HepG2 (cell line): Measurements from ENCODE around the gene CADM4. TPM values are rescaled to one million over a fixed set of nuclear protein-coding genes. Genes with fewer than 3 reads are reported as not detected.

ENCODE experiments used
- DRAP1 ChIP-seq: IDR thresholded peaks from 2 replicates; pipeline ENCODE4 v1.6.1; 2016; ENCODE audit warnings: missing genetic modification reagents, missing compliant biosample characterization
- ELF1 ChIP-seq: sonication (generic); formaldehyde crosslinking; IDR thresholded peaks from 2 replicates; pipeline ENCODE4 v1.4.0; 2020; ENCODE audit warnings: missing genetic modification reagents
- ISL2 ChIP-seq: sonication (generic); formaldehyde crosslinking; IDR thresholded peaks from 2 replicates; pipeline ENCODE4 v1.5.0; 2020; ENCODE audit warnings: missing genetic modification reagents
- MAX ChIP-seq: IDR thresholded peaks from 2 replicates; pipeline ENCODE4 v1.6.1; 2012; ENCODE audit warnings: inconsistent platforms
- MTF1 ChIP-seq: sonication (generic); formaldehyde crosslinking; IDR thresholded peaks from 2 replicates; pipeline ENCODE4 v1.5.0; 2020; ENCODE audit warnings: missing genetic modification reagents
- NAIF1 ChIP-seq: sonication (generic); formaldehyde crosslinking; IDR thresholded peaks from 2 replicates; pipeline ENCODE4 v1.5.0; 2020; ENCODE audit warnings: mild to moderate bottlenecking, missing genetic modification reagents, borderline replicate concordance
- NPAS2 ChIP-seq: sonication (generic); formaldehyde crosslinking; IDR thresholded peaks from 2 replicates; pipeline ENCODE4 v1.8.0; 2022; ENCODE audit warnings: mild to moderate bottlenecking, missing genetic modification reagents, borderline replicate concordance
- PCBP1 ChIP-seq: fragments of 200-400 bp; formaldehyde crosslinking; IDR thresholded peaks from 2 replicates; pipeline ENCODE4 v1.6.1; 2017; ENCODE audit warnings: mild to moderate bottlenecking, low read depth, low read length, borderline replicate concordance
- PHF20 ChIP-seq: sonication (generic); formaldehyde crosslinking; IDR thresholded peaks from 2 replicates; pipeline ENCODE4 v1.5.0; 2020; ENCODE audit warnings: mild to moderate bottlenecking, missing genetic modification reagents
- PITX1 ChIP-seq: sonication (generic); formaldehyde crosslinking; IDR thresholded peaks from 2 replicates; pipeline ENCODE4 v1.5.1; 2020; ENCODE audit warnings: mild to moderate bottlenecking, missing genetic modification reagents
- PPARG ChIP-seq: conservative IDR thresholded peaks from 2 replicates; pipeline ENCODE4 v1.6.1; 2016; ENCODE audit warnings: missing biosample characterization, missing genetic modification reagents
- SMAD3 ChIP-seq: sonication (generic); formaldehyde crosslinking; IDR thresholded peaks from 2 replicates; pipeline ENCODE4 v1.4.0; 2020; ENCODE audit warnings: missing genetic modification reagents
- STAT6 ChIP-seq: sonication (generic); formaldehyde crosslinking; IDR thresholded peaks from 2 replicates; pipeline ENCODE4 v1.4.0; 2020; ENCODE audit warnings: missing genetic modification reagents, mild to moderate bottlenecking, borderline replicate concordance
- TFAP4 ChIP-seq: sonication (generic); IDR thresholded peaks from 2 replicates; pipeline ENCODE4 v1.6.1; 2016; ENCODE audit warnings: low read depth, borderline replicate concordance
- TOE1 ChIP-seq: sonication (generic); formaldehyde crosslinking; IDR thresholded peaks from 2 replicates; pipeline ENCODE4 v1.4.0; 2020; ENCODE audit warnings: mild to moderate bottlenecking, missing genetic modification reagents
- ZFP62 ChIP-seq: sonication (generic); formaldehyde crosslinking; IDR thresholded peaks from 2 replicates; pipeline ENCODE4 v1.4.0; 2020; ENCODE audit warnings: missing genetic modification reagents
- ZFP82 ChIP-seq: sonication (generic); formaldehyde crosslinking; IDR thresholded peaks from 2 replicates; pipeline ENCODE4 v1.5.1; 2020; ENCODE audit warnings: mild to moderate bottlenecking, missing genetic modification reagents, borderline replicate concordance
- ZKSCAN1 ChIP-seq: fragments of 150-350 bp; IDR thresholded peaks from 2 replicates; pipeline ENCODE4 v1.6.1; 2014; ENCODE audit warnings: low read length
- ZNF205 ChIP-seq: IDR thresholded peaks from 2 replicates; pipeline ENCODE4 v1.6.1; 2018; ENCODE audit warnings: missing biosample characterization, missing genetic modification reagents
- ZNF335 ChIP-seq: sonication (generic); formaldehyde crosslinking; IDR thresholded peaks from 2 replicates; pipeline ENCODE4 v1.4.0; 2020; ENCODE audit warnings: missing genetic modification reagents
- ZNF354B ChIP-seq: sonication (generic); formaldehyde crosslinking; IDR thresholded peaks from 2 replicates; pipeline ENCODE4 v1.8.0; 2022; ENCODE audit warnings: mild to moderate bottlenecking, missing genetic modification reagents
- ZNF501 ChIP-seq: sonication (generic); formaldehyde crosslinking; IDR thresholded peaks from 2 replicates; pipeline ENCODE4 v1.5.1; 2020; ENCODE audit warnings: mild to moderate bottlenecking, moderate library complexity, missing genetic modification reagents
- ZNF557 ChIP-seq: sonication (generic); formaldehyde crosslinking; IDR thresholded peaks from 2 replicates; pipeline ENCODE4 v1.4.0; 2020; ENCODE audit warnings: missing genetic modification reagents
- ZNF749 ChIP-seq: sonication (generic); formaldehyde crosslinking; IDR thresholded peaks from 2 replicates; pipeline ENCODE4 v1.8.0; 2022; ENCODE audit warnings: mild to moderate bottlenecking, missing genetic modification reagents, moderate library complexity, borderline replicate concordance
- ZNF75D ChIP-seq: sonication (generic); formaldehyde crosslinking; IDR thresholded peaks from 2 replicates; pipeline ENCODE4 v1.8.1; 2023; ENCODE audit warnings: missing genetic modification reagents, mild to moderate bottlenecking, borderline replicate concordance
- ZNF883 ChIP-seq: sonication (generic); formaldehyde crosslinking; IDR thresholded peaks from 2 replicates; pipeline ENCODE4 v1.5.1; 2020; ENCODE audit warnings: mild to moderate bottlenecking, missing genetic modification reagents; ENCODE audit errors: not compliant biosample characterization
- polyA plus RNA-seq, 8 experiments: library from polyadenylated mRNA; depleted of rRNA in 3 of 8; stranded (reverse) in 7 of 8; unstranded in 1 of 8; fragments of >200 nt; fragmentation: Illumina TruSeq in 4 of 8; extraction: Trizol in 4 of 8; gene quantifications; 2 replicates each; pipeline versions ENCODE4 v1.2.1 to v1.2.3, GENCODE V29; 2011 to 2016; ENCODE audit warnings: low read depth in 4 of 8, missing spikeins in 1 of 8, mixed read lengths in 1 of 8; ENCODE audit not compliant: insufficient read depth in 1 of 8
- total RNA-seq, 5 experiments: library from RNA; depleted of rRNA; stranded (reverse); fragments of >200 nt; fragmentation: Illumina TruSeq; extraction: Trizol; gene quantifications; 2 replicates each; pipeline ENCODE4 v1.2.3, GENCODE V29; 2016; ENCODE audit warnings: low read depth in 1 of 5
- TF ChIP-seq, protein P1 (sequence below): sonication (generic); formaldehyde crosslinking; IDR thresholded peaks from 2 replicates; pipeline ENCODE4 v1.8.1; 2023; ENCODE audit warnings: mild to moderate bottlenecking, missing genetic modification reagents
- TF ChIP-seq, protein P2 (sequence below): IDR thresholded peaks from 2 replicates; pipeline ENCODE4 v1.6.1; 2016; ENCODE audit warnings: mild to moderate bottlenecking, missing biosample characterization, missing genetic modification reagents

CADM4 gene
- total and polyA plus RNA-seq, 2 of the 13 experiments (the other 11 are each of a cell fraction or from before 2014, with no cell fraction given), result 8.5 to 16.0 TPM

DNA sequence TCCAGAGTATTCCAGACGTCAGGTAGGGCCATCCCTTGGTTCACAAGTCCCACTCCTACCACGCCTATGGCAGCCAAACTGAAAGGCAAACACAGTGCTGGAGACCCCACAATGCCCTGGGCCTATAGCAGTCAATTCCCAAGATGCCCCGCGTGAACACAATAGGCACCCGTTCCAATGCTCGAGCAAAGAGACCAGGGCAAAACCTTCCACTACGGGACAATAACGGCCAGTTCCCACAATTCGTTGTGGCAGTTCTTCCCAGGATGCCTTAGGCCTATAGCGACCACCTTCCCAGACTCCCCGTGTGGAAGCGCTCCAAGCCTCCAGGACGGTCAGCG, 20.8 kb downstream of the CADM4 start (continued):
- TF ChIP-seq SMAD3 (CRISPR knock-in tag) (no peak), MAX (peak; percentile 55; the same call in 1 of the 2 replicates), PPARG (CRISPR knock-in tag) (no peak), ZKSCAN1 (no peak), ZFP82 (CRISPR knock-in tag) (no peak), ZNF557 (CRISPR knock-in tag) (no peak), PHF20 (CRISPR knock-in tag) (peak; percentile 73), ISL2 (CRISPR knock-in tag) (peak; percentile 14; the same call in 1 of the 2 replicates), TOE1 (CRISPR knock-in tag) (no peak), STAT6 (CRISPR knock-in tag) (no peak), ZNF501 (peak; percentile 89; the same call in 1 of the 2 replicates), ZNF335 (CRISPR knock-in tag) (peak; percentile 62; the same call in 1 of the 2 replicates), PCBP1 (no peak), DRAP1 (CRISPR knock-in tag) (peak; percentile 62), ZFP62 (CRISPR knock-in tag) (no peak), ZNF205 (CRISPR knock-in tag) (no peak), MTF1 (CRISPR knock-in tag) (no peak), ZNF75D (no peak), TFAP4 (no peak), ELF1 (CRISPR knock-in tag) (peak; percentile 14; the same call in 1 of the 2 replicates), ZNF749 (no peak; the same call in 1 of the 2 replicates), ZNF354B (CRISPR knock-in tag) (no peak), NPAS2 (CRISPR knock-in tag) (no peak), ZNF883 (CRISPR knock-in tag) (no peak), NAIF1 (CRISPR knock-in tag) (no peak), PITX1 (CRISPR knock-in tag) (no peak)
- TF ChIP-seq, protein P1, sequence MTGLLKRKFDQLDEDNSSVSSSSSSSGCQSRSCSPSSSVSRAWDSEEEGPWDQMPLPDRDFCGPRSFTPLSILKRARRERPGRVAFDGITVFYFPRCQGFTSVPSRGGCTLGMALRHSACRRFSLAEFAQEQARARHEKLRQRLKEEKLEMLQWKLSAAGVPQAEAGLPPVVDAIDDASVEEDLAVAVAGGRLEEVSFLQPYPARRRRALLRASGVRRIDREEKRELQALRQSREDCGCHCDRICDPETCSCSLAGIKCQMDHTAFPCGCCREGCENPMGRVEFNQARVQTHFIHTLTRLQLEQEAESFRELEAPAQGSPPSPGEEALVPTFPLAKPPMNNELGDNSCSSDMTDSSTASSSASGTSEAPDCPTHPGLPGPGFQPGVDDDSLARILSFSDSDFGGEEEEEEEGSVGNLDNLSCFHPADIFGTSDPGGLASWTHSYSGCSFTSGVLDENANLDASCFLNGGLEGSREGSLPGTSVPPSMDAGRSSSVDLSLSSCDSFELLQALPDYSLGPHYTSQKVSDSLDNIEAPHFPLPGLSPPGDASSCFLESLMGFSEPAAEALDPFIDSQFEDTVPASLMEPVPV (CRISPR knock-in tag), result no peak
- TF ChIP-seq, protein P2, sequence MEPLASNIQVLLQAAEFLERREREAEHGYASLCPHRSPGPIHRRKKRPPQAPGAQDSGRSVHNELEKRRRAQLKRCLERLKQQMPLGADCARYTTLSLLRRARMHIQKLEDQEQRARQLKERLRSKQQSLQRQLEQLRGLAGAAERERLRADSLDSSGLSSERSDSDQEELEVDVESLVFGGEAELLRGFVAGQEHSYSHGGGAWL (CRISPR knock-in tag), result no peak
